Skeletal muscle tissue (tissue), 4 donors: ENCODE data around the gene ADGRF5. TPM values are rescaled to one million over a fixed set of nuclear protein-coding genes. Genes with fewer than 3 reads are reported as not detected.

Experiments
- H3K27ac ChIP-seq: one replicate; pipeline ENCODE4 v1.7.0; 2013; ENCODE audit warnings: mild to moderate bottlenecking, low read depth, low read length, inconsistent platforms
- H3K27me3 ChIP-seq, 3 donors: one replicate each; pipeline ENCODE4 v1.7.0; 2013; ENCODE audit warnings: low read length in 3 of 3; ENCODE audit not compliant: control insufficient read depth in 3 of 3, insufficient read depth in 3 of 3
- H3K36me3 ChIP-seq, 3 donors: one replicate each; pipeline ENCODE4 v1.7.0; 2013; ENCODE audit warnings: low read length in 3 of 3; ENCODE audit not compliant: control insufficient read depth in 3 of 3, insufficient read depth in 3 of 3
- H3K4me1 ChIP-seq, 3 donors: one replicate each; pipeline ENCODE4 v1.7.0; 2013; ENCODE audit warnings: low read length in 3 of 3, mild to moderate bottlenecking in 3 of 3; ENCODE audit not compliant: control insufficient read depth in 3 of 3, insufficient read depth in 3 of 3
- H3K4me3 ChIP-seq, 3 donors: one replicate each; pipeline ENCODE4 v1.7.0; 2013; ENCODE audit warnings: low read length in 3 of 3
- H3K9ac ChIP-seq, 3 donors: one replicate each; pipeline ENCODE4 v1.7.0; 2013; ENCODE audit warnings: low read length in 3 of 3, mild to moderate bottlenecking in 3 of 3, moderate library complexity in 2 of 3, low read depth in 1 of 3
- H3K9me3 ChIP-seq, 3 donors: one replicate each; pipeline ENCODE4 v1.7.0; 2013; ENCODE audit warnings: low read length in 3 of 3; ENCODE audit not compliant: control insufficient read depth in 3 of 3
- total RNA-seq: library from RNA; depleted of rRNA; stranded (reverse); fragments of >200 nt; gene quantifications from one replicate; pipeline ENCODE4 v1.2.3, GENCODE V29; 2014
- donor health status: Osteomylitis.

The ADGRF5 gene
- total RNA-seq, 1 donor from 2014 or later: 26.1 TPM

DNA sequence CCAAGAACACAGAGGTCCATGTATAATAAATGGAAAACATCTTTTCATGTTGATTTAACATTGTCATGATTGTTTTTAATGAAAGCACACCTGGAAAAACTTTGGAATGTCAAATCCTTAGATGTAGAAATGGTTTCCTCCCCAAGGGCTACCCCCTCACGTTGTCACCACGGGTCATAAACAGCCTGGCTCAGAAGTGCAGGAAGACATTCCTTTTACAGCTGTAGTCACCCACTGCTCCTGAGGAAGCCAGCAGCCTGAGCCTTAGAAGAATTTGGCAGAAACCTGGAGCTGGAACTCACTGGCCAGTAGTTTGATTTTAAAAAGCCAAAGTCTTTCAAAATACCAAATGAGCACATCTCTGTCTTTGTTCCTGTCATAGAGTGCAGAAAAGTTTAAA lies 23.7 kb downstream of the ADGRF5 start:
- H3K27ac ChIP-seq: no peak overlapping the region
- H3K36me3 ChIP-seq: peaks cover 0 to 3% (median 0%) of the 10 kb centered on the region in 3 donors
- no peak overlapping the region for H3K9ac ChIP-seq
- no peaks in the 10 kb centered on the region for H3K9me3 ChIP-seq
- H3K27me3 ChIP-seq: peaks cover 0 to 6% (median 0%) of the 10 kb centered on the region in 3 donors
- H3K4me3 ChIP-seq: no peak overlapping the region
- peaks cover 20 to 22% (median 20%) of the 10 kb centered on the region in 3 donors for H3K4me1 ChIP-seq

DNA sequence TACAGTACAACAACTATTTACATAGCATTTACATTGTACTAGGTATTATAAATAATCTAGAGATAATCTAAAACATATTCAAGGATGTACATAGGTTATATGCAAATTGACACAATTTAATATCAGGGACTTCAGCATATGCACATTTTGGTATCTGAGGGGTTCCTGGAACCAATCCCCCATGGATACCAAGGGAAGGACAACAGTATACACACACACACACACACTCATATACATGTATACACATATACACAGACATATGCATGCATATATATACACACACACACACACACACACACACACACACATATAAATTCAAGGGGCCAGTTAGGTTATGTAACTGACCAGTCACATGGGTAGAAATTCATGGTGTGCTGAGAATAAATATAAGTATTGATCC lies 24.9 kb downstream of the ADGRF5 start:
- Histone ChIP-seq H3K27ac (no peak overlapping the region), H3K27me3 (peaks cover 0 to 3% (median 0%) of the 10 kb centered on the region in 3 donors), H3K9ac (no peak overlapping the region), H3K9me3 (no peaks in the 10 kb centered on the region), H3K4me1 (peaks cover 13 to 14% (median 13%) of the 10 kb centered on the region in 3 donors), H3K36me3 (peaks cover 0 to 3% (median 0%) of the 10 kb centered on the region in 3 donors), H3K4me3 (no peak overlapping the region)

DNA sequence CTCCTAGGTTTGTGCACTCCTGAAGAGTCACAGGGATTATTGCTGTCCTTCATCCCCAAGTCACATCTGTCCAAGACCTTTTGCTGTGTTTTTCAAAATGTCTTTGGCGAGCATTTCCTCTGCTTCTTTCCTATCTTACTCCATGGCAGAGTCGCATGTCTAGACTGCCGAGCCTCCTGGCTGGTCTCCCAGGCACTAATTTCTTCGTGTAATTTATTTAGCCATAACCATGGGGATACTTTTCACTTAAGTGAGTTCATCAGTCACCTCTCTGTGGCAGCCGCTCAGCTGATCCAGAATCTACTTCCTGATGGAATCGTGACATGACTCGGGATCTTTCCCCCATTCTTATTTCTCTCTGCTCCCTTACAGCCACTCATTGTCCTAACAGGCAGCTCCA lies 25.8 kb downstream of the ADGRF5 start:
- Histone ChIP-seq H3K9me3 (no peaks in the 10 kb centered on the region), H3K27ac (no peak overlapping the region), H3K9ac (no peak overlapping the region), H3K4me3 (no peak overlapping the region), H3K4me1 (peaks cover 7 to 14% (median 9%) of the 10 kb centered on the region in 3 donors), H3K36me3 (peaks cover 0 to 3% (median 0%) of the 10 kb centered on the region in 3 donors), H3K27me3 (no peaks in the 10 kb centered on the region)

DNA sequence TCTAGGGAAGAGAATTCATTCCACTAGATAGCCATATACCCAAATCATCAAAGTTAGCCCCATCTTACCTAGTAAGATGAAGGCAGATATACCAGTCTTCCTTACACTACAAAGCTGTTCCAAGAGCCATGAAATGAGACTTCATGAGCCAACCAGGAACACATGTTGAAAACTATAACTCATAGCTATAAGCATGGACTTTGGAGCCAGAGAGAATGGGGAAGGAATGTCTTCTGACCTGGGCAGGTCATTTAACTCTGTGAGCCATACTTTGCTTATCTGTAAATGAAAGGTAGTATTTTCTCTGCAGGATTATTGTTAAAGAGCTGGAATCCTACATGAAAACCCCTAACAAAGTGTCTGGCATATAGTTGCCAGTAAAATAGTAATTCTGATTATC lies 27.3 kb downstream of the ADGRF5 start:
- H3K4me3 ChIP-seq: no peak overlapping the region
- H3K4me1 ChIP-seq: peaks cover 5 to 14% (median 9%) of the 10 kb centered on the region in 3 donors
- no peak overlapping the region for H3K9ac ChIP-seq
- H3K9me3 ChIP-seq: no peaks in the 10 kb centered on the region
- H3K36me3 ChIP-seq: peaks cover 0 to 3% (median 0%) of the 10 kb centered on the region in 3 donors
- no peak overlapping the region for H3K27ac ChIP-seq
- H3K27me3 ChIP-seq: no peaks in the 10 kb centered on the region

GRCh38 chr6:46893648-46894047 lies 28.1 kb downstream of the ADGRF5 start:
- H3K4me1 ChIP-seq: peaks cover 5 to 13% (median 9%) of the 10 kb centered on the region in 3 donors

GRCh38 chr6:46891252-46891795 lies 30.4 kb downstream of the ADGRF5 start:
- Histone ChIP-seq H3K27ac (peak overlapping the region; percentile 22), H3K4me1 (peaks cover 3 to 8% (median 6%) of the 10 kb centered on the region in 3 donors), H3K4me3 (no peak overlapping the region), H3K27me3 (no peaks in the 10 kb centered on the region), H3K36me3 (peaks cover 0 to 4% (median 0%) of the 10 kb centered on the region in 3 donors), H3K9ac (no peak overlapping the region), H3K9me3 (no peaks in the 10 kb centered on the region)

More at GRCh38 chr6:46893648-46894047, 28.1 kb downstream of the ADGRF5 start:
- Histone ChIP-seq H3K4me3 (no peak overlapping the region), H3K27me3 (no peaks in the 10 kb centered on the region), H3K9me3 (no peaks in the 10 kb centered on the region), H3K27ac (no peak overlapping the region), H3K36me3 (peaks cover 0 to 3% (median 0%) of the 10 kb centered on the region in 3 donors), H3K9ac (no peak overlapping the region)

GRCh38 chr6:46888578-46888977 lies 33.2 kb downstream of the ADGRF5 start:
- no peak overlapping the region for H3K27ac ChIP-seq
- no peaks in the 10 kb centered on the region for H3K27me3 ChIP-seq
- no peak overlapping the region for H3K9ac ChIP-seq
- H3K36me3 ChIP-seq: peaks cover 0 to 4% (median 0%) of the 10 kb centered on the region in 3 donors
- H3K4me1 ChIP-seq: peaks cover 0 to 3% (median under 1%) of the 10 kb centered on the region in 3 donors
- no peak overlapping the region for H3K4me3 ChIP-seq
- H3K9me3 ChIP-seq: no peaks in the 10 kb centered on the region

- H3K36me3 ChIP-seq: peaks cover 0 to 4% (median 0%) of the 10 kb centered on the region in 3 donors
- H3K4me1 ChIP-seq: peaks cover 0 to 3% (median 0%) of the 10 kb centered on the region in 3 donors
- H3K27me3 ChIP-seq: no peaks in the 10 kb centered on the region
These were observed 33.7 kb downstream of the ADGRF5 start for GRCh38 chr6:46888031-46888430.

DNA sequence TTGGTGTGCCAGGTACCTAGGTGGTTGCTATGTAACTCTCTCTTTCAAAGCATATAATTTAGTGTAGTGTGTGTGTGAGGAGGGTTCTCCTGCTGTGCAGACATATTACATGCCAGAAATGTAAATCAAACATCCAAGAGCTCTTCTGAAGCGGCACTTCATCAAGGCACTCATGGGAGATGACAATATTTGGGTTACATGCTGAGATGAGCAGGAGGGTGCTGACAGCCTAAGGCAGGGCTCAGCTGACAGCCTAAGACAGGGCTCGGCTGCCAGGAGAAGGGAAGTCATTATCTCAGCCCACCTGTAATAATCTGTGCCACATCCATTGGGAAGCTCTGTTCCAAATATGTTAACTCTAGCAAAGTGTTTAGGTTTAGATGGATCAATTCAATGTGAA lies 39.1 kb downstream of the ADGRF5 start:
- Histone ChIP-seq H3K27me3 (no peaks in the 10 kb centered on the region), H3K9me3 (no peaks in the 10 kb centered on the region), H3K4me3 (no peak overlapping the region), H3K4me1 (no peaks in the 10 kb centered on the region), H3K27ac (no peak overlapping the region), H3K36me3 (peaks cover 0 to 4% (median 3%) of the 10 kb centered on the region in 3 donors), H3K9ac (no peak overlapping the region)

More at GRCh38 chr6:46888031-46888430, 33.7 kb downstream of the ADGRF5 start:
- H3K9me3 ChIP-seq: no peaks in the 10 kb centered on the region
- no peak overlapping the region for H3K9ac ChIP-seq
- H3K27ac ChIP-seq: no peak overlapping the region
- no peak overlapping the region for H3K4me3 ChIP-seq

DNA sequence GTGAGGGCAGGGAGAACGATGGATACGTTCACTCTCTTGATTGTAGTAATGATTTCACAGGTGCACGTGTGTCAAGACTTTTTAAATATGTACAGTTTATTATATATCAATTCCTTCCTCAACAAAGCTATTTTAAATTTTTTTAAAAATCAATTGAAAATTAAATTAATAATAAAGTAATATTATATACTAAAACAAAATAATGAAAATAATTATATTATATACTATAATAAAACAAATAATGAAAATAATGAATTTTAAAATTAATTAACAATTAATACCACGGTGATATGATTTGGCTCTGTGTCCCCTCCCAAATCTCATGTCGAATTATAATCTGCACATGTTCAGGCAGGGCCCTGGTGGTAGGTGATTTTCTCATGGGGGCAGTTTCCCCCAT lies 42.7 kb downstream of the ADGRF5 start:
- Histone ChIP-seq H3K9ac (no peak overlapping the region), H3K36me3 (peaks cover 0 to 3% (median 0%) of the 10 kb centered on the region in 3 donors), H3K4me1 (peaks cover 0 to 2% (median 0%) of the 10 kb centered on the region in 3 donors), H3K27ac (no peak overlapping the region), H3K27me3 (no peaks in the 10 kb centered on the region), H3K9me3 (no peaks in the 10 kb centered on the region), H3K4me3 (no peak overlapping the region)
